Ecto neural progenitor cell (in vitro differentiated cells): ENCODE measurements around the gene PTRH2.
"Not testable (repeated sequence)": the region's sequence is repeated elsewhere in the genome, so short reads cannot be mapped to it uniquely, and the experiment has no call there.

Experiments
- DNase-seq: peaks from one replicate; pipeline ENCODE4 v3.0.0-alpha.2; 2018; ENCODE audit warnings: low spot score

The PTRH2 gene

DNA sequence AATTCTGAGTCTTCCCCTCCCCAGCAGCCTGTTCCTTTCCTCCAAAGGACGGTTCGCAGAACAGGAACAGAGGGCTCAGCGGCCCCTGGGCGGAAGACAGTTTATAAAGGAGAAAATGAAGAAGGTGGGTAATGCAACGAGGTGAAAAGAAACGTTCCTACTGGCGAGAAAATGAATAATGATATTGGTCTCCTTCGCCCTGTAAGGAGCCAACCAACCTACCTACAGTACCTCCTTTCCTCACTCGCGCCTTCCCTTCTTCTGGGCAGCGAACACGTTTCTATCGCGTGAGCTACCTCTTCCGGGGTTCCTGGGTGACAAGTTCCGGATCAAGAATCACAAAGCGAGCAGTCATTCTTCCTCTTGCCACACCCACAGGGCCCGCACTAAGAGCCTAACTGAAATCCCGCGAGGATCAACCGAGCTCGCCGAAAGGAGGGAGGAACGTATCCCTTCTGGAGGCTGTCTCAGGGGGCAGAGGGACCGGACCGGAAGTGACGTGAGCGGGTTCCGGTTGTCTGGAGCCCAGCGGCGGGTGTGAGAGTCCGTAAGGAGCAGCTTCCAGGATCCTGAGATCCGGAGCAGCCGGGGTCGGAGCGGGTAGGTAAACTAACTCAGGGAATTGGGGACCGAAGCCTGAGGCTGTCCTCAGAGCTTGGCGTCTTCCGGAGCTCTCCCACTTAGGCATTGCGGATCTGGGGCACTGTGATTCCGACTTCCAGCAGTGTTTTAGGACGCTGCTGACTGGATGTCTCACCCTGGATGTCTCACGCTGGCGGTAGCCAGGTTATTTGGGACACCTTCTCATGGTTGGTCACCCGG is at the start of gene PTRH2, which contains the start of gene VMP1:
TSS of gene PTRH2 (minus strand) at position 282 of the 822 bp plus-strand sequence. CDS start 9,452 bp downstream, outside the sequence.
TSS of gene VMP1 (plus strand) at position 506 of the 822 bp plus-strand sequence. CDS start 23,793 bp downstream, outside the sequence.
- peak; percentile 100 for DNase-seq

DNA sequence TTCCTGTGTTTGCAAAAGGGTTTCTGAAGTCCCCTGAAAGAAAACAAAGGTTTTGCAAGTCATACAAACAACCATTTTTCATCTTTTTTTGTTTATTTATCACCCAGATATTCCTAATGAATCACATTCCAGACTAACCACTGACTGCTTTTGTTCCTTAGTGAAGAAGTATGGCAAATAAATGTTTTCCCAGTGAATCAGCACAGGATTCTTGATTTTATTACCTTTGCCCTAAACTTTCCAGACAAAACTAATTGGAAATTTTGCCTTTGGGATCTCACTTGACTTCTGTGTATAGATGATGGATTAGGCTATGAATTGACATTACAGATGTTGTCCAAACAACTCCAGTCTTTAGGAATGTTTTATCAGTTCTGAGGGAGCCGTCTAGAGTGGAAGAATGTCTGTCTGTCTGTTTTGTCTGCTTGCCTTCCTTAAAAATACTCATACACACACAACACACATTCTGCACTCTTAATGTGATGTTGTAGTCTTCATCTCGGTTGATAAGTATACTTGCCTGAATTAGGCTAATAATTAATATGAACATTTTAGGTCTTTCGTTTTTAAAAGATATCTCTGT is 49.1 kb upstream of the PTRH2 start:
- DNase-seq: no peak

- not testable (repeated sequence) for DNase-seq
Observed at GRCh38 chr17:59755069-59755468, 47.8 kb upstream of the PTRH2 start.

DNA sequence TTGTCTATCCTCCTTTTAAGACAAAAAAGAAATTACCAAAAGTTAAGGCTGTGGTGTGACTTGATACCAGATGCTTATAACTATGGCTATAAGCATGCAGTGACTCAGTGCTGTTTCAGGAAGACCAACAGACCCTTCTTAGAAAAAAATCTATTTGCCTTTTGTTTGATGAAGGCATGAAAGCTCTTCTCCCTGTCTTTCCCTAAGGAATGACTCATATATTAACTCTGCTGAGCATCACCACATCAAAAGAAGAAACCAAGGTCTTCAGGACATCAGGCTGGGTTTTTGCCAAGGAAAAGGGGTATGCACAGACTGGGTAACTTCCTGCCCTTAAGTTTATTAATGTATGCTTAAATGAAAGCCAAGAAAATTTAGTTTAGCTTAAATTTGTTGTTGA is 47.3 kb upstream of the PTRH2 start:
- no peak for DNase-seq

DNA sequence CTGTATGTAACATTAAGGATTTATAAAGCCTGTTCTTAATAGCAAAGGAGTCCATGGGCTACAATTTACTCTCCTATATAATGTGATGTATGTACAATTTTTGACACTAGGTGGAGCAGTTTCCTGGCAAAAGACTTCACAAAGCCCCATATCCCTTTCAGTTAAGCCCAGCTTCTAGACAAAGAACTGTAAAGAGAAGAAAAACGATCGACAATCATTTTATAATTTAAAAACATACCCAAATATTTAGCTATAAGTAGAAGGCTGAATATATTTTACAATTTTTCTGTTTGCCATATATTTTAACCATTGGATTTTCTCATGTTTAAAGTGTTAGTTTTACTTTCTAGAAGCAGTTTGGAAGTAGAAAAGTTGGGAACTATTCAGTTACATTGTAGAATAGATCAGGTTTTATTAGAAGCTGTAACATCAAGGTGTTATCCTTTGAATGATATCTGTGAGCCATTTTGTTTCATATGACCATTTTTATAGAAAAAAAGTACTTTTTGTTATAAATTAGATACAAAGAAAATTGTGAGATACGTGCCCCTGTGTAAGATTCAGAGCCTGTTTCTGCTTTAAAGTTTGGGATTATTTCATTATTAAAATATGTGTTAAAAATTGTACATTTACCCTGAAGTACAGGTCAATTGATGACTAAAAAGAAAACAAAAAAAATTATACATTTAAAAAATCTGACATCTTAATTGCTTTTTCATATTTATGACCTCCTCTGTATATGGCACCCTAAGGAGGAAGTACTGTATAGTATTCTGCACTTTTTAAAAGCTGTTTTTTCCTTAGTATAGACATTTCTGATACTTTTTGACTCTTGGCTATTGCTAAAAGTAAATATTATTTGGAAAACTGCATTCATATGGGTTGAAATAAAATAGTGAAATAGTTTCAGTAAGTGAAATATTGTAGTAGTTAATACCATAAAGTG is 46.6 kb upstream of the PTRH2 start:
- DNase-seq: no peak

GRCh38 chr17:59752922-59753321 is 45.7 kb upstream of the PTRH2 start:
- DNase-seq: no peak

- DNase-seq: no peak
Observed at GRCh38 chr17:59752446-59752845, 45.2 kb upstream of the PTRH2 start.

DNA sequence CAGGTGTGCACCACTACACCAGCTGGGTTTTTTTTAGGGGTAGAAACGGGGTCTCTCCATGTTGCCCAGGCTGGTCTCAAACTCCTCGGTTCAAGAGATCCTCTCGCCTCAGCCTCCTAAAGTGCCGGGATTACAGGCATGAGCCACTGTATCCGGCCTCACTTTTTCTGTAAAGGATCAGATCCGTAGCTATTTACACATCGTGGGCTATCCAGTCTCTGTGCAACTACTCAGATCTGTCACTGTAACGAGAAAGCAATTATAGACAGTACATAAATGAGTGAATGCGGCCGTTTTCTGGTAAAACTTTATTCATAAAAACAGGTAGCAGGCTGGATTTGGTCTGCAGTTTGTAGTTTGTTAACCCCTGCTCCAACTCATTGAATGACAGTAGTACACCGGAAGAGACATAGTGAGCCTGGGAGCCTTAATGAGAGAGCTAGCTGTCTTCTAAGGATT is 44.8 kb upstream of the PTRH2 start:
- DNase-seq: no peak

DNA sequence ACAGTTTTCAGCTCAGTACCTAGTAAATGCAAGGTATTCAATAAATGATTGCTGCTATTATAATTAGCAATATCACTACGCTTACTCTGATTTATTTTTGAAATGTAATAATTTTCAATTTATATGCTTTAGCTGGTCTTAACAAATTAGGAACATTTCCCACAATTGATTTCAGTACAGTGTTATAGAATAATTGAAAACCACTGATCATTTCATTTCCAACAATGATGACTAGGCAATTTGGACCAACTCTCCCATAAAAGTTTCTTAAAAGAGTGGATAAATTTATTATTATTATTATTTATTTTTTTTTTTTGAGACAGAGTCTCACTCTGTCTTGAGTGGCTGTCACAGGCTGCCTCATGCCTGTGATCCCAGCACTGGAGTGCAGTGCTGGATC is 41.4 kb upstream of the PTRH2 start:
- no peak for DNase-seq

DNA sequence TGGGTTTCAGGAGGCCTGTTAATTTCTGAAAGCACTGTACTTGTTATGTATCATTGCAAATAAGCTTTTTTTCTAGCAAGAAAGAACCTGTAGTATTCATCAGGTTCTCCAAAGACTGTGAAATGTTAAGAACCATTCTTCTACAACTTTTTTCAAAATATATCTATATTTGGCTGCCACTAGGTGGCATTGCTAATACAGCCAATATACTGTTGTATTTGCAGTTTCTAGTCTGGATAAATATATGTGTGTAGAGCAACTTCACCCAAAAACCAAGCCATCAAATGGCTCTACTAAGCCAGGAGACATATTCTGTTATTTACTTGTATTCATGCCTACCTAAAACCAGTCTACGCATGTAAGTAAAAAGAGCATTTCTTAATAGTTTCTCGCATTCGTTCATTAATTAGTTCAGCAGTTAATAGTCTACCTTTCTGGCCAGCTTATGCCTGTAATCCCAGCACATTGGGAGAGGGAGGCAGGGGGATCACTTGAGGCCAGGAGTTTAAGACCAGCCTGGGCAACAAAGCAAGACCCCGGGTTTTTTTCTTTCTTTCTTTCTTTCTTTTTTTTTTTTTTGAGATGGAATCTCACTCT is 39.7 kb upstream of the PTRH2 start:
- no peak for DNase-seq

DNA sequence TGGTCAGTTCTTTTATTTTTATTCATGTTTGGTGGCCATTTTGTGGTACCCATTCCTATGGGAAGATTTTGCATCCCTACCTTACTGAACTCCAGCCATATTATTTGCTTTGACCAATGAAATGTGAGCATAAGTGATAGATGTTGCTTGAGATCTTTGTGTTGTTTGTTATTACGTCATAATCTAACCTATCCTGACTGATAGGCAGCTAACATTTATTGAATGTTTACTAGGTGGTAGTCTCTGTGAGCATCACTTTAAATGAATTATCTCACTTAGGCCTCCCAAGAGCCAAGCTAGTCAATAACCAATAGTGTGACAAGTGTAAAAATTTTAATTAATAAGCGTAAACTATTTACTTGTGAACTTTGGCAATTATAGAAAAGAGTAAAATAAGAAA is 37.8 kb upstream of the PTRH2 start:
- DNase-seq: no peak

- DNase-seq: no peak
Observed at GRCh38 chr17:59743842-59744241, 36.6 kb upstream of the PTRH2 start.

GRCh38 chr17:59737324-59737723 is 30.1 kb upstream of the PTRH2 start:
- DNase-seq: no peak

DNA sequence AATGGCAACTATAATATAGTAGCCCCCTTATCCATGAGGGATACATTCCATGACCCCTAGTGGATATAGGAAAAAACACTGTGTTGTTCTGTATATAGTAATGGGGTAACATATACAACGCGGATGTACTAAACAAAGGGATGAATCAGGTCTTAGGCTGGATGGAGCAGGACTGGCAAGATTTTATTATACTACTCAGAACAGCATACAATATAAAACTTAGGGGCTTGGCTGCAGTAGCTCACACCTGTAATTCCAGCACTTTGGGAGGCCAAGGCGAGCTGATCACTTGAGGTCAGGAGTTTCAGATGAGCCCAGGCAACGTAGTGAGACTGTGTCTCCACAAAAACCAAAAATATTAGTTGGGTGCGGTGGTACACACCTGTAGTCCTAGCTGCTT is 27.0 kb upstream of the PTRH2 start:
- no peak for DNase-seq

GRCh38 chr17:59733697-59734096 is 26.5 kb upstream of the PTRH2 start:
- DNase-seq: no peak

GRCh38 chr17:59730268-59730834 is 23.1 kb upstream of the PTRH2 start:
- DNase-seq: no peak

DNA sequence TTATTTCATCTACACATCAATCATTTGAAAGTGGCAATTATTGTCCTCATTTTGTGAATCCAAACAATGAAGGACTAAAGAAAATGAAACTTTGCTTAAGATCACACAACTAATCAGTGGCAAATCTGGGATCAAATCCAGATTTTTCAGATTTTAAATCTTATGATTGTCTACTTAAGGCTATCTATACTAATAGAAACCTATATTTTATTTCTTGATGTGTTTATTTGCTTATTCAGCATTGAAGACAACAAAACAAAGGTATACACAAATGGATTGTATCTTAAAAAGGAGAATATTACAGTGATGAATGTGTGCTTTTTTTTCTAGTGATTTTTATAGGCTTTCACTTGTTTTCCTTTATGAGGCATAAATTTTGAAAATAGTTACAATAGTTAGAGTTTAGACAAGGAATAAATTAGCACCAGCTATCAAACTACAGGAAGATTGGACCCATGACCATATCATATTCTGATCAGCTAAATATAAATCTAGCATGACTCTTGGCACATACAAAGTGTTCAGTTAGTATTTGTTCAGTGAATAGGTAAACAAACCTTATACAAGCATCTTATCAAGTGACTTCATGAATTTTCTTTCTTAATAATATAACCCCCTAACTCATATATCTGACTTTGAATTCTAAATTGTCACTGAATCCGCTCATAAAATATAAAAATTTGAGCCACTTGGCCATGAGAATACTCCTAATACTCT is 20.7 kb upstream of the PTRH2 start:
- DNase-seq: no peak

DNA sequence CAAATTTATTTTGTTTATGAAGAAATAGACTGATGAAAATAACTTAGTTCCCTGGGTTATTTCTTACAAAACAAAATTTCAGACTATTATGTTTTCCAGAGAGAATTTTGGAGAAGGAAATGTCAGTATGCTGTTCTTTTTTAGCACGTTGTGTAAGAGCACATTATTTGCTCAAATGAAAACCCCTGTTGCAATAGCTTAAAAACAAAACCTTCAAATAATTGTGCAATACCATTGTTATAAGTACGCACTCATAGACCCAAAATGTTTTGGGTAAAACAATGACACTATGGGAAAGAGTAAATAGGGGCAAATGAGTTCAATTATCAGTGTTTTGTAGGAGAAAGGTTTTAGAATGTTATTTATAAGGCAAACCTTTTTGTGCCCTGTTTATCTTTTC is 18.5 kb upstream of the PTRH2 start:
- DNase-seq: no peak

- no peak for DNase-seq
Observed at GRCh38 chr17:59723607-59724006, 16.4 kb upstream of the PTRH2 start.

DNA sequence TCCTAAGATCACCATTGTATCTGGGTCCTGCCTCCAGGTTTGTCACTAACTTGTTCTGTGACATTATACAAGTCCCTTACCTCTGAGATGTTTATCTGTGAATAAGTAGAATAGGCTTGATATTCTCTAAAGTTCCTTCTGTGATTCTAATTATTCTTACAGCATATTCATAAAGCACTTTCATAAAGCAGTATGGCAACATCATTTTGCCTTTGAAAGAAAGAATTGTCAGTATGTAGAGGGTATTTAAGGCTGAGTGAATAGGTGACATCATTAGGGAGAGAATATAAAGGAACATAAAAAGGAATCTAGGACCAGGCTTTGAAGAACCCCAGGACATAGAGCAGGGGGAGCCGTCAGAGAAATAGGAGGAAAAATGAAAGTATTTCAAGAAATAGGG is 15.8 kb upstream of the PTRH2 start:
- DNase-seq: no peak

DNA sequence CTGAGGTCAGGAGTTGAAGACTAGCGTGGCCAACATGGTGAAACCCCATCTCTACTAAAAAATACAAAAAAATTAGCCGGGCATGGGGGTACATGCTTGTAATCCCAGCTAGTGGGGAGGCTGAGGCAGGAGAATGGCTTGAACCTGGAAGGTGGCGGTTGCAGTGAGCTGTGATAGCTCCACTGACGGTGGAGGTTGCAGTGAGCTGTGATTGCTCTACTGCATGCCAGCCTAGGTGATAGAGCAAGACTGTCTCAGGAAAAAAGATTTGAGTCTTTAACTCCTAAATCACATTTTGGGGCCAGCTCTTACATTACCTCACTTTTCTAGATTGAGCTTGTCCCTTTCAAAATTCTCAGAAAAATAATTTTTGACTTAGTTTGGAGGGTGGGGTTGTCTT is 15.4 kb upstream of the PTRH2 start:
- no peak for DNase-seq
